KOPT-K1 (cell line): Measurements from ENCODE around the gene LMNTD2.

Source experiments
- H3K27ac ChIP-seq: fragments of 200-600 bp; sonication (generic); 2 replicates; pipeline ENCODE4 v1.5.1; 2016; ENCODE audit warnings: antibody characterized with exemption, mild to moderate bottlenecking, low read depth, low read length; ENCODE audit not compliant: poor library complexity, severe bottlenecking
- H3K36me3 ChIP-seq: fragments of 200-600 bp; sonication (generic); 2 replicates; pipeline ENCODE4 v1.5.1; 2017; ENCODE audit warnings: antibody characterized with exemption, mild to moderate bottlenecking, low read length, moderate library complexity; ENCODE audit not compliant: insufficient read depth
- H3K9me3 ChIP-seq: fragments of 200-600 bp; sonication (generic); 2 replicates; pipeline ENCODE4 v1.5.1; 2017; ENCODE audit warnings: antibody characterized with exemption, low read length, mild to moderate bottlenecking; ENCODE audit not compliant: insufficient read depth, poor library complexity, severe bottlenecking

The LMNTD2 gene

GRCh38 chr11:563812-564578 is 3.5 kb upstream of the LMNTD2 start:
- Histone ChIP-seq H3K36me3 (peaks cover 5% of the 10 kb centered on the region; the same call in 1 of the 2 replicates), H3K9me3 (no peaks in the 10 kb centered on the region), H3K27ac (no peak overlapping the region)

- no peak overlapping the region for H3K27ac ChIP-seq
- H3K36me3 ChIP-seq: peaks cover 5% of the 10 kb centered on the region; the same call in 1 of the 2 replicates
- H3K9me3 ChIP-seq: no peaks in the 10 kb centered on the region
Observed at GRCh38 chr11:563066-563811, 2.7 kb upstream of the LMNTD2 start.

DNA sequence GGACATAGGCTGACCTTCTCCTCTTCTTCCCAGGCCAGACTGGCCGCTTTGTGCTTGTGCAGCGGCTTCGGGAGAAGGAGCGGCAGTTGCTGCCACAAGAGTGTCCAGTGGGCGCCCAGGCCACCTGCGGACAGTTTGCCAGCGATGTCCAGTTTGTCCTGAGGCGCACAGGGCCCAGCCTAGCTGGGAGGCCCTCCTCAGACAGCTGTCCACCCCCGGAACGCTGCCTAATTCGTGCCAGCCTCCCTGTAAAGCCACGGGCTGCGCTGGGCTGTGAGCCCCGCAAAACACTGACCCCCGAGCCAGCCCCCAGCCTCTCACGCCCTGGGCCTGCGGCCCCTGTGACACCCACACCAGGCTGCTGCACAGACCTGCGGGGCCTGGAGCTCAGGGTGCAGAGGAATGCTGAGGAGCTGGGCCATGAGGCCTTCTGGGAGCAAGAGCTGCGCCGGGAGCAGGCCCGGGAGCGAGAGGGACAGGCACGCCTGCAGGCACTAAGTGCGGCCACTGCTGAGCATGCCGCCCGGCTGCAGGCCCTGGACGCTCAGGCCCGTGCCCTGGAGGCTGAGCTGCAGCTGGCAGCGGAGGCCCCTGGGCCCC is 1.6 kb upstream of the LMNTD2 start:
- Histone ChIP-seq H3K36me3 (peaks cover 5% of the 10 kb centered on the region; the same call in 1 of the 2 replicates), H3K9me3 (no peaks in the 10 kb centered on the region), H3K27ac (no peak overlapping the region)

DNA sequence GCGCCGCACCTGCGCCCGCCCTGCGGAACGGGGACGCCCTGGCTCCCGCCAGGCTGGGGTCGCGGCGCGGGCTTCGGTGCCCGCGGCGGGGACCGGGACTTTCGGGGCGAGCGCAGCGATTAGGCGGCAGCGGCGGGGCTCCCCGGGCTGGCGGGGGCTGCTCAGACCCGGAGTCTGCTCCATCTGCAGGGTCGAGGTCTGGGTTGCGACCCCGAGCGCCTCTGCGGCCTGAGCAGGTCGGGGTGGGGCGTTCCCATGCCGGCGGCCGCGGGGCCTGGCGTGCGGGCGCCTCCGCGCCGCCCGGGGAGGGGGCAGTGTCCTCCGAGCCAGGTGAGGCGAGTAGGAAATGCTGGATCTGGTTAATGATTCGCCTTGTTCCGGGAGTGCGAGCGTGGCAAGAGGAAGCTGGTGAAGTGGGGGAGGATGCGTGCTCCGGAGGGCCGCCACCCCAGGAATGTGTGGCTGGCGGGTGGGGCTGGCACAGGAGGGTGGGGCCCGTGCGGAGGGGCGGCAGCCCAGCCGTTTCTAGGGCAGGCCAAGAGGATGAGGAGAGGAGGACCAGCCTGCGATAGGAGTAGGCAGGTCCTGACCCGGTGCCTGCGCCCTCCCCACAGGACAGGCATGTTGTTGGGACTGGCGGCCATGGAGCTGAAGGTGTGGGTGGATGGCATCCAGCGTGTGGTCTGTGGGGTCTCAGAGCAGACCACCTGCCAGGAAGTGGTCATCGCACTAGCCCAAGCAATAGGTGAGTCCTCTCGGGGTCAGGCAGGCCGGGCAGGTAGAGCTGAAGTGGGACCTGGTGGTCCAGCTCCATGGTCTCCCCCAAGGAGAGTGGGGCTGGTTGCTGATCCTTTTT is 838 bp upstream of the LMNTD2 start:
- Histone ChIP-seq H3K36me3 (peaks cover 3% of the 10 kb centered on the region; the same call in 1 of the 2 replicates), H3K27ac (peak overlapping the region; percentile 40)

GRCh38 chr11:559712-560304 is 730 bp downstream of the LMNTD2 start:
- Histone ChIP-seq H3K36me3 (no peaks in the 10 kb centered on the region), H3K27ac (no peak overlapping the region)

More for the DNA sequence above, 838 bp upstream of the LMNTD2 start:
- H3K9me3 ChIP-seq: no peaks in the 10 kb centered on the region

DNA sequence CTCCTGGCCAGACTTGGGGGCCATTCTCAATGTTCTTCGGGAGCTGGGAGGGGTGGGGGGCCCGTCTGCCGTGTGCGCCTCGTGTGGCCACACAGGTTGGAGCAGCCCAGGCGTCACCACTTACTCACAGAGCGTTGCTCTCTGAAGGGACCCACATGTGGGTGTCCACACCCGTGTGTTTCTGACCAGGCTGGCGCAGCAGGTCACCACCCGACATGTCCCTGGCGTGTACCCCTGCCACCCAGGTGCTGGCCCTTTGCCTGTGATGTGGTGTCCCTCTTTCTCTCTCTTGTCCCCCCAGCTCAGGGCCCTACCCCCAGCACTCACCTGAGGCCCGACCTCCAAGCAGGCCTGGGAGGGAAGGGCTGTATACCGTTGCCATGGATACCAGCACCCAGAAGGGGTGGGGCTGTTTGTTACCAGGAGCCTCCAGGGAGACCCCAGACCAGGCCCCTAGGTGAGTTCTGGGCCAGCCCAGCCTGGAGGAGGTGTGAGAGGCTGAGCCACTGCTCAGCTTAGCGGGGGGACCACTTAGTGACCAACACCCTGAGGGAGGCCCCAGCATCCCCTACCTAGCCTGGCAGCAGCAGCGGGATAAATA is 1.4 kb downstream of the LMNTD2 start:
- H3K36me3 ChIP-seq: no peaks in the 10 kb centered on the region
- H3K9me3 ChIP-seq: no peaks in the 10 kb centered on the region
- H3K27ac ChIP-seq: no peak overlapping the region

More at GRCh38 chr11:559712-560304, 730 bp downstream of the LMNTD2 start:
- H3K9me3 ChIP-seq: no peaks in the 10 kb centered on the region

GRCh38 chr11:558503-558902 is 2.0 kb downstream of the LMNTD2 start:
- Histone ChIP-seq H3K27ac (no peak overlapping the region), H3K36me3 (no peaks in the 10 kb centered on the region), H3K9me3 (no peaks in the 10 kb centered on the region)

GRCh38 chr11:557328-558132 is 3.0 kb downstream of the LMNTD2 start:
- Histone ChIP-seq H3K36me3 (no peaks in the 10 kb centered on the region), H3K27ac (no peak overlapping the region), H3K9me3 (no peaks in the 10 kb centered on the region)

GRCh38 chr11:556662-557256 is 3.8 kb downstream of the LMNTD2 start:
- no peaks in the 10 kb centered on the region for H3K9me3 ChIP-seq
- H3K27ac ChIP-seq: no peak overlapping the region
- H3K36me3 ChIP-seq: no peaks in the 10 kb centered on the region

DNA sequence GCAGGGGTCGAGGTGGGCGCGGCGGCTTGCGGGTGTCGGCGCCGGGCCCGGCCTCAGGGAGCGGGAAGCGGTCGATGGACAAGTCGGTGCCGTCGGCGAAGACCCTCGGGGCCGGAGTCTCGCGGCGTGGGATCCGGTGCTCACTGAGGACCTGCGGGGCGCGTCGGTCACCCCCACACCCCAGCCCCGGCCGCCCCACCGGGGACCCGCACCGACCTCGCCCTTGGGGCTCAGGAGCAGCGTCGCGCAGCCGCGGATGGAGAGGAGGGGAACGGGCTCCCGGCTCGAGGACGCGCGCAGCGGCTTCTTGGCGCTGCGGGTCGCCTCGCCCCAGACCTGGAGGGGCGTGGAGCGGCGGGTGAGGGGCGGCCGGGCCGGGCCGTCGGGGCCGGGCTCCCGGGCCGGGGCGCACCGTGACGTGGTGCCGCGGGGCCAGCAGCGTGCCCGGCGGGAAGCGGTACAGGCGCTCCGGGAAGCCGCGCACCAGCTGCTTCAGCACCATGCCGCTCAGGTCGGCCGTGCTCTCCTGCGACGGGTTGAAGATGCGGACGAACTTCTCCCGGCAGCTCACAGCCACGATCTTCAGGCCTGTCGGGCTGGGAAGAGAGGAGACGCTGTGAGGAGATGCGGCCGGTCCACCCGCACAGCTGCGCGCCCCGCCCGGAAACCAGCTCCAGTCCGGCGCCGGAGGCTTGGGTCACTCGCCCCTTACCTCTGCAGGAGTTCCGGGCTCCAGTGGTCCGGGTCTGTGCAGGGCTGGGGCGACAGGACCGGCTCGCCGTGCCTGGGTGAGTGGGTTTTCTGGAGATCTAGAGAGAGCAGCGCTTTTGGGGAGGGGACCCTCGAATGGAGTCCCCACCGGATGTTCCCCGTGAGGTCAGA is 4.5 kb downstream of the LMNTD2 start:
- no peaks in the 10 kb centered on the region for H3K36me3 ChIP-seq
- no peak overlapping the region for H3K27ac ChIP-seq
- H3K9me3 ChIP-seq: no peaks in the 10 kb centered on the region

DNA sequence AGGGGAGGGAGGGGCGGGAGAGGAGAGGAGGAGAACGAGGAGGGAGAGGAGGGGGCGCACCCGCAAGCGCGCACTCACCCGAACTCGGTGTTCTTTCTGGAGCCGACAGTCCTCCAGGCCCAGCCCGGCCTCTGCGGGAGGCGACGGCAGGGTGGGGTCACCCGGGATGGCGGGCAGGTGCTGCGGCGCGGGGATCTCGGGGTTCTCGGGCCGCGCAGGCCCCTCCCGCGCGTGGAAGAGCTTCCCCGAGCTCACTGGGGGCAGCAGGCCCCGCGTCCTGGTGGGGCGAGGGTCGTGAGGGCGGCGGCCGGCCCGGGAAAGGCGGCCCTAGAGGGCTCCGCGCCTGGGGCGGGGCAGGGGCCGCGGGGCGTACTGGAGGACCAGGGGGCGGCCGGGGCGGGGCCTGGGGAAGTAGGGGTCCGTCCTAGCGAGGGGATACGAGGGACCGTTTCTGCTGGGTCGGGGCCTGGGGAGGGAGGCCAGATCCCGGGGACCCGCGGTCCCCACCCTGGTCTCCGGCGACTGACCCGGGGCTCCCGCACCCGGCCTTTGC is 5.2 kb downstream of the LMNTD2 start:
- no peaks in the 10 kb centered on the region for H3K9me3 ChIP-seq
- H3K36me3 ChIP-seq: no peaks in the 10 kb centered on the region
- H3K27ac ChIP-seq: no peak overlapping the region
